A549 (cell line): ENCODE results near the gene MAP4K4. TPM values are rescaled to one million over a fixed set of nuclear protein-coding genes. Genes with fewer than 3 reads are reported as not detected.

Source experiments
- ATAC-seq, 2 experiments: fragments of 200-7000 bp in 1 of 2; fragments of >200 bp in 1 of 2; cut with Nextera tagmentation in 1 of 2; cut with Tn5 transposase in 1 of 2; 3 replicates each; pipeline versions ENCODE4 v1.8.0 to v1.9.1; 2018 to 2020; ENCODE audit warnings: mild to moderate bottlenecking in 1 of 2, moderate library complexity in 1 of 2
- CTCF ChIA-PET: fragments of 300-600 bp; sonication (Branson Sonifier 250); formaldehyde crosslinking; extraction: SDS; loops from one replicate; lab custom pipeline; 2021; ENCODE audit warnings: antibody characterized with exemption, inconsistent platforms; lab: Yijun Ruan, JAX
- POLR2A ChIA-PET: fragments of 350-600 bp; formaldehyde crosslinking; extraction: SDS; loops from one replicate; lab custom pipeline; 2021; ENCODE audit warnings: antibody characterized with exemption, inconsistent platforms; lab: Yijun Ruan, JAX
- DNase-seq, 2 experiments: peaks; one replicate each; pipeline versions ENCODE4 v3.0.0 to v3.0.0-alpha.2; 2011 to 2016; ENCODE audit warnings: low read depth in 1 of 2, low spot score in 1 of 2
- FAIRE-seq: peaks from 2 replicates; lab custom pipeline; 2011; peaks lifted over from hg19 to GRCh38; lab: Jason Lieb, UNC
- H3K27ac ChIP-seq, 2 experiments: fragments of >200 bp; sonication (Bioruptor Twin); formaldehyde crosslinking; 3 replicates each; pipeline ENCODE4 v1.5.1; 2016 to 2017
- H3K4me1 ChIP-seq: fragments of >200 bp; sonication (Bioruptor Twin); formaldehyde crosslinking; 3 replicates; pipeline ENCODE4 v1.6.1; 2016
- H3K4me2 ChIP-seq: fragments of >200 bp; sonication (Bioruptor Twin); formaldehyde crosslinking; 3 replicates; pipeline ENCODE4 v1.6.1; 2016
- H3K4me3 ChIP-seq: fragments of >200 bp; sonication (Bioruptor Twin); formaldehyde crosslinking; 3 replicates; pipeline ENCODE4 v1.5.1; 2016
- H3K9me3 ChIP-seq: fragments of >200 bp; sonication (Bioruptor Twin); formaldehyde crosslinking; 3 replicates; pipeline ENCODE4 v1.6.1; 2016
- BCL3 ChIP-seq: fragments of >200 bp; sonication (Bioruptor Twin); formaldehyde crosslinking; IDR thresholded peaks from 3 replicates; pipeline ENCODE4 v1.6.1; 2016
- CHD2 ChIP-seq: fragments of 150-350 bp; IDR thresholded peaks from 2 replicates; pipeline ENCODE4 v1.6.1; 2014; ENCODE audit warnings: low read length; ENCODE audit not compliant: partially characterized antibody
- EHF ChIP-seq: fragments of 250-450 bp; sonication (Bioruptor Pico); IDR thresholded peaks from 2 replicates; pipeline ENCODE4 v1.5.0; 2020; ENCODE audit warnings: mild to moderate bottlenecking
- FOXS1 ChIP-seq: fragments of 250-450 bp; sonication (Bioruptor Pico); IDR thresholded peaks from 2 replicates; pipeline ENCODE4 v1.5.0; 2020; ENCODE audit warnings: mild to moderate bottlenecking, moderate library complexity
- GATA3 ChIP-seq: IDR thresholded peaks from 2 replicates; pipeline ENCODE4 v1.6.1; 2012; ENCODE audit warnings: borderline replicate concordance
- HOXB13 ChIP-seq: fragments of 250-450 bp; sonication (Bioruptor Pico); IDR thresholded peaks from 2 replicates; pipeline ENCODE4 v1.5.0; 2020; ENCODE audit warnings: low read depth, mild to moderate bottlenecking, moderate library complexity
- HOXB5 ChIP-seq: fragments of 250-450 bp; sonication (Bioruptor Pico); IDR thresholded peaks from 2 replicates; pipeline ENCODE4 v1.5.0; 2020; ENCODE audit warnings: mild to moderate bottlenecking, moderate library complexity
- JUN ChIP-seq, 2 experiments: fragments of >200 bp; sonication (Bioruptor Twin); formaldehyde crosslinking; IDR thresholded peaks; 2 replicates in 1 of 2; 3 replicates in 1 of 2; pipeline ENCODE4 v1.6.1; 2016 to 2017
- JUNB ChIP-seq: fragments of >200 bp; sonication (Bioruptor Twin); formaldehyde crosslinking; IDR thresholded peaks from 2 replicates; pipeline ENCODE4 v1.6.1; 2016
- KDM5A ChIP-seq: fragments of 200-600 bp; sonication (generic); IDR thresholded peaks from 2 replicates; pipeline ENCODE4 v1.6.1; 2016; ENCODE audit warnings: antibody characterized with exemption, mild to moderate bottlenecking
- MAX ChIP-seq: IDR thresholded peaks from 2 replicates; pipeline ENCODE4 v1.6.1; 2012
- MYC ChIP-seq: IDR thresholded peaks from 2 replicates; pipeline ENCODE4 v1.6.1; 2012; ENCODE audit warnings: mild to moderate bottlenecking, inconsistent platforms, low read length, improper control_type of control experiment, borderline replicate concordance
- NFE2L2 ChIP-seq: fragments of 150-350 bp; conservative IDR thresholded peaks from 2 replicates; pipeline ENCODE4 v1.6.1; 2014; ENCODE audit warnings: low read length
- POLR2A ChIP-seq: IDR thresholded peaks from 2 replicates; pipeline ENCODE4 v1.6.1; 2012; ENCODE audit warnings: mild to moderate bottlenecking, low read length
- RNF2 ChIP-seq: fragments of 200-600 bp; sonication (generic); IDR thresholded peaks from 2 replicates; pipeline ENCODE4 v1.6.1; 2016; ENCODE audit warnings: low read depth, mild to moderate bottlenecking, antibody characterized with exemption, moderate library complexity, borderline replicate concordance
- SREBF2 ChIP-seq: fragments of 450-650 bp; IDR thresholded peaks from 2 replicates; pipeline ENCODE4 v1.6.1; 2014; ENCODE audit warnings: mild to moderate bottlenecking, moderate library complexity
- TFCP2L1 ChIP-seq: fragments of 250-450 bp; sonication (Bioruptor Pico); IDR thresholded peaks from 2 replicates; pipeline ENCODE4 v1.5.0; 2021; ENCODE audit warnings: mild to moderate bottlenecking
- USF2 ChIP-seq: fragments of 450-650 bp; IDR thresholded peaks from 2 replicates; pipeline ENCODE4 v1.6.1; 2014; ENCODE audit warnings: antibody characterized with exemption
- ZC3H11A ChIP-seq: fragments of 450-650 bp; IDR thresholded peaks from 2 replicates; pipeline ENCODE4 v1.6.1; 2014; ENCODE audit warnings: antibody characterized with exemption, mild to moderate bottlenecking
- ZFP36 ChIP-seq: fragments of 450-650 bp; IDR thresholded peaks from 2 replicates; pipeline ENCODE4 v1.6.1; 2014; ENCODE audit warnings: borderline replicate concordance; ENCODE audit not compliant: partially characterized antibody
- WGBS: methylation state at CpG from one replicate; pipeline ENCODE4 v1.1.6; 2017; ENCODE audit errors: missing lambda C conversion rate; 5-methylcytosine and 5-hydroxymethylcytosine counted together
- polyA plus RNA-seq, 4 experiments: library from polyadenylated mRNA; depleted of rRNA in 3 of 4; stranded (reverse); fragments of >200 nt; fragmentation: RNase III in 1 of 4; extraction: RNeasy Plus Mini Kit Qiagen cat#74134 plus additional on column Dnase treatment in 1 of 4; gene quantifications; 2 replicates in 3 of 4; 3 replicates in 1 of 4; pipeline ENCODE4 v1.2.3, GENCODE V29; 2011 to 2017

Gene MAP4K4
- polyA plus RNA-seq, 2 of the 4 experiments (the other 2 are of a cell fraction), result 61.9 to 82.2 TPM

GRCh38 chr2:101763496-101764333, 66.2 kb downstream of the MAP4K4 start:
- no peaks in the 10 kb centered on the region for H3K9me3 ChIP-seq
- TF ChIP-seq USF2 (peak; percentile 73), JUNB (peak; percentile 29; the same call in 1 of the 2 replicates), HOXB13 (CRISPR knock-in tag) (no peak), POLR2A (no peak), CHD2 (no peak), TFCP2L1 (CRISPR knock-in tag) (no peak)
- peak overlapping the region; percentile 58 for H3K4me2 ChIP-seq
- POLR2A ChIA-PET, result interaction anchor here (0.6 kb wide), 1 partner anchor 8 kb away, joined by 4 read pairs; no protein-coding TSS in a partner anchor
- peaks cover 72% of the 10 kb centered on the region for H3K4me1 ChIP-seq
- DNase-seq (peak in 1 of 2 experiments; percentile 41), ATAC-seq (peak; percentile 14 to 33; a peak in 2 of 6 replicates), FAIRE-seq (no peak)
- peak overlapping the region; percentile 42 to 70; a peak in 5 of 6 replicates for H3K27ac ChIP-seq
- CTCF ChIA-PET, result interaction anchor here (0.6 to 1.5 kb wide), 4 partner anchors 43 to 421 kb away, joined by 3 to 4 read pairs (median 4); no protein-coding TSS in a partner anchor
- WGBS, result 51% methylated on average over 5 of the region's 5 CpGs
- H3K4me3 ChIP-seq, result no peak overlapping the region

GRCh38 chr2:101766337-101766736, 68.8 kb downstream of the MAP4K4 start:
- TF ChIP-seq KDM5A (no peak), ZC3H11A (no peak), MYC (no peak), EHF (CRISPR knock-in tag) (no peak), RNF2 (no peak), BCL3 (no peak), FOXS1 (no peak), GATA3 (no peak), JUN (IDR thresholded peaks at IDR 0.05) (no peak), ZFP36 (no peak), HOXB5 (CRISPR knock-in tag) (no peak), NFE2L2 (no peak), SREBF2 (no peak), MAX (no peak)
- peaks cover 89% of the 10 kb centered on the region for H3K4me1 ChIP-seq
- H3K4me3 ChIP-seq, result peak overlapping the region; percentile 1; the same call in 1 of the 3 replicates
- ATAC-seq (no peak), FAIRE-seq (no peak), DNase-seq (no peak)
- ChIA-PET CTCF (interaction anchor here (0.7 to 1.6 kb wide), 5 partner anchors 10 to 626 kb away, joined by 3 read pairs; partner anchors contain the start of gene MAP4K4), POLR2A (interaction anchor here (1.1 kb wide), 1 partner anchor 10 kb away, joined by 3 read pairs; no protein-coding TSS in a partner anchor)
- no peaks in the 10 kb centered on the region for H3K9me3 ChIP-seq
- H3K27ac ChIP-seq, result peak overlapping the region; percentile 41 to 68; a peak in 4 of 6 replicates
- peak overlapping the region; percentile 71 for H3K4me2 ChIP-seq
- 70% methylated on average over 2 of the region's 2 CpGs for WGBS
